Right atrium auricular region (tissue), 2 donors: ENCODE results near the gene DCK. TPM values are rescaled to one million over a fixed set of nuclear protein-coding genes. Genes with fewer than 3 reads are reported as not detected.

Experiments
- DNase-seq: peaks from one replicate; pipeline ENCODE4 v3.0.0-alpha.2; 2019; ENCODE audit warnings: low spot score
- H3K27ac ChIP-seq, 2 donors: fragments of 200-600 bp; sonication (generic); 1 replicate in 1 of 2; 2 replicates in 1 of 2; pipeline ENCODE4 v1.5.1; 2016 to 2019
- H3K27me3 ChIP-seq, 2 donors: fragments of 200-600 bp; sonication (generic); one replicate each; pipeline versions ENCODE4 v1.5.1 to v1.6.0; 2017 to 2019
- H3K36me3 ChIP-seq: fragments of 200-600 bp; sonication (generic); one replicate; pipeline ENCODE4 v1.5.1; 2016
- H3K4me1 ChIP-seq, 2 donors: fragments of 200-600 bp; sonication (generic); one replicate each; pipeline versions ENCODE4 v1.5.1 to v1.6.0; 2017 to 2019
- H3K4me3 ChIP-seq, 2 donors: fragments of 200-600 bp; sonication (generic); 1 replicate in 1 of 2; 2 replicates in 1 of 2; pipeline ENCODE4 v1.5.1; 2017 to 2019; ENCODE audit warnings: mild to moderate bottlenecking in 1 of 2, moderate library complexity in 1 of 2
- H3K9me3 ChIP-seq, 2 donors: fragments of 200-600 bp; sonication (generic); one replicate each; pipeline ENCODE4 v1.5.1; 2019
- CTCF ChIP-seq, 2 donors: fragments of 200-600 bp; sonication (generic); IDR thresholded peaks; one replicate each; pipeline ENCODE4 v1.5.1; 2019; ENCODE audit warnings: antibody characterized with exemption in 2 of 2
- total RNA-seq, 2 donors: library from RNA; depleted of rRNA; stranded (reverse); fragments of >200 nt; gene quantifications; one replicate each; pipeline ENCODE4 v1.1.0, GENCODE V29; 2016

DCK gene
- 1 to 10 TPM; 7.7 to 8.2 TPM for total RNA-seq

GRCh38 chr4:70993181-70994068 lies at the start of gene DCK:
Gene DCK (plus strand): TSS chr4:70993649. CDS start chr4:70993836, 187 bp downstream.
- H3K36me3 ChIP-seq: no peaks in the 10 kb centered on the region
- H3K27ac ChIP-seq: peak within 1 kb of the TSS; percentile 84 to 89
- peak within 1 kb of the TSS; percentile 86 to 87 for H3K4me3 ChIP-seq
- peak; percentile 3 to 26 for TF ChIP-seq CTCF (IDR thresholded peaks at IDR 0.05)
- H3K9me3 ChIP-seq: no peaks in the 10 kb centered on the region
- no peaks in the 10 kb centered on the region for H3K27me3 ChIP-seq
- DNase-seq: peak; percentile 84
- H3K4me1 ChIP-seq: peaks cover 0 to 10% of the 10 kb centered on the region in 2 donors

- no peak for DNase-seq
- H3K4me1 ChIP-seq: no peaks in the 10 kb centered on the region
- no peaks in the 10 kb centered on the region for H3K36me3 ChIP-seq
- no peaks in the 10 kb centered on the region for H3K9me3 ChIP-seq
- H3K4me3 ChIP-seq: no peak overlapping the region
- no peak overlapping the region for H3K27ac ChIP-seq
- TF ChIP-seq CTCF (IDR thresholded peaks at IDR 0.05): no peak
- H3K27me3 ChIP-seq: no peaks in the 10 kb centered on the region
Observed at GRCh38 chr4:70945046-70945445, 48.4 kb upstream of the DCK start.

GRCh38 chr4:70945452-70946055 lies 47.9 kb upstream of the DCK start:
- H3K27me3 ChIP-seq: no peaks in the 10 kb centered on the region
- no peaks in the 10 kb centered on the region for H3K9me3 ChIP-seq
- H3K4me1 ChIP-seq: no peaks in the 10 kb centered on the region
- no peak overlapping the region for H3K27ac ChIP-seq
- H3K4me3 ChIP-seq: no peak overlapping the region
- no peak for DNase-seq
- no peaks in the 10 kb centered on the region for H3K36me3 ChIP-seq
- TF ChIP-seq CTCF (IDR thresholded peaks at IDR 0.05): no peak

- Histone ChIP-seq H3K36me3 (no peaks in the 10 kb centered on the region), H3K27me3 (no peaks in the 10 kb centered on the region), H3K27ac (no peak overlapping the region), H3K4me1 (no peaks in the 10 kb centered on the region), H3K9me3 (no peaks in the 10 kb centered on the region), H3K4me3 (no peak overlapping the region)
- DNase-seq: no peak
- TF ChIP-seq CTCF (IDR thresholded peaks at IDR 0.05): no peak
Observed at GRCh38 chr4:70946939-70947338, 46.5 kb upstream of the DCK start.

GRCh38 chr4:70948665-70949260 lies 44.7 kb upstream of the DCK start:
- Histone ChIP-seq H3K9me3 (no peaks in the 10 kb centered on the region), H3K27ac (no peak overlapping the region), H3K36me3 (no peaks in the 10 kb centered on the region), H3K4me1 (no peaks in the 10 kb centered on the region), H3K27me3 (no peaks in the 10 kb centered on the region), H3K4me3 (no peak overlapping the region)
- TF ChIP-seq CTCF (IDR thresholded peaks at IDR 0.05): peak in 1 of 2 donors; percentile 15
- DNase-seq: no peak
